Cardiac septum (tissue), 1 donor: Measurements from ENCODE around the gene TAF11L9. TPM values are rescaled to one million over a fixed set of nuclear protein-coding genes. Genes with fewer than 3 reads are reported as not detected.
"Not testable (repeated sequence)": the region's sequence is repeated elsewhere in the genome, so short reads cannot be mapped to it uniquely, and the experiment has no call there.

Source experiments
- DNase-seq: peaks from one replicate; pipeline ENCODE4 v3.0.0-alpha.2; 2020; ENCODE audit warnings: low spot score
- intact Hi-C: fragments of 100-400 bp; cut with DNase I; formaldehyde crosslinking; loops from one replicate; pipeline ENCODE4 v1.14.0; 2022
- long read RNA-seq: library from polyadenylated mRNA; unstranded; transcript quantifications from one replicate; pipeline ENCODE4 v2.0.0, GENCODE V29; 2021
- total RNA-seq: library from RNA; stranded (reverse); fragmentation: NEBNext Ultra II Directional; extraction: Animal tissue kit (Norgen Biotek cat#: 25700); gene quantifications from one replicate; pipeline ENCODE4 v1.2.1, GENCODE V29; 2021
- donor health status: DM: no; HTN: no; CAD: no.

TAF11L9 gene
- not detected for total RNA-seq
- long read RNA-seq = 0 reads

- DNase-seq, intact Hi-C loops: not testable (repeated sequence)
Measured at GRCh38 chr5:17594255-17594654, at the start of gene TAF11L9. TSS of gene TAF11L9 (minus strand) at chr5:17594394.

GRCh38 chr5:17634160-17634559, 40.0 kb upstream of the TAF11L9 start, which contains the start of gene TAF11L14:
TSS of gene TAF11L14 (plus strand) at chr5:17634460.
- DNase-seq = no peak
- intact Hi-C loops = no loop called here

GRCh38 chr5:17631788-17632187, 37.6 kb upstream of the TAF11L9 start, which contains the start of gene TAF11L13:
TSS of gene TAF11L13 (plus strand) at chr5:17632088.
- DNase-seq, intact Hi-C loops: not testable (repeated sequence)

GRCh38 chr5:17625686-17626085, 31.5 kb upstream of the TAF11L9 start:
- intact Hi-C loops = no loop called here
- no peak for DNase-seq

- intact Hi-C loops = no loop called here
- no peak for DNase-seq
Measured at GRCh38 chr5:17620627-17621026, 26.4 kb upstream of the TAF11L9 start.

- no peak for DNase-seq
- intact Hi-C loops = no loop called here
Measured at GRCh38 chr5:17619354-17619753, 25.2 kb upstream of the TAF11L9 start.

- intact Hi-C loops = no loop called here
- DNase-seq = no peak
Measured at GRCh38 chr5:17614872-17615605, 20.8 kb upstream of the TAF11L9 start.

GRCh38 chr5:17610092-17610491, 15.9 kb upstream of the TAF11L9 start, which contains the start of gene TAF11L12:
TSS of gene TAF11L12 (plus strand) at chr5:17610392.
- DNase-seq, intact Hi-C loops: not testable (repeated sequence)

- intact Hi-C loops = not testable (repeated sequence)
Measured at GRCh38 chr5:17607461-17607860, 13.3 kb upstream of the TAF11L9 start.

GRCh38 chr5:17604951-17605350, 10.8 kb upstream of the TAF11L9 start:
- intact Hi-C loops = no loop called here
- no peak for DNase-seq

More at GRCh38 chr5:17607461-17607860, 13.3 kb upstream of the TAF11L9 start:
- not testable (repeated sequence) for DNase-seq

- intact Hi-C loops, DNase-seq: not testable (repeated sequence)
Measured at GRCh38 chr5:17603880-17604279, 9.7 kb upstream of the TAF11L9 start, which contains the start of gene TAF11L11. TSS of gene TAF11L11 (plus strand) at chr5:17604183.

GRCh38 chr5:17597728-17598127, 3.5 kb upstream of the TAF11L9 start, which contains the start of gene TAF11L10:
TSS of gene TAF11L10 (minus strand) at chr5:17597828.
- DNase-seq = not testable (repeated sequence)

GRCh38 chr5:17590860-17591259, 3.3 kb downstream of the TAF11L9 start, which contains the start of gene TAF11L8:
TSS of gene TAF11L8 (minus strand) at chr5:17590960.
- intact Hi-C loops, DNase-seq: not testable (repeated sequence)

More at GRCh38 chr5:17597728-17598127, 3.5 kb upstream of the TAF11L9 start, which contains the start of gene TAF11L10:
- intact Hi-C loops = not testable (repeated sequence)

GRCh38 chr5:17585658-17586057, 8.5 kb downstream of the TAF11L9 start, which contains the start of gene TAF11L7:
TSS of gene TAF11L7 (minus strand) at chr5:17585758.
- intact Hi-C loops, DNase-seq: not testable (repeated sequence)

Other genes with a start within 250 kb of the TAF11L9 start
- not detected for gene TAF11L2, start 96.2 kb downstream of the TAF11L9 start, total RNA-seq
- not detected for gene TAF11L3, start 76.0 kb downstream of the TAF11L9 start, total RNA-seq
- gene TAF11L4, start 72.6 kb downstream of the TAF11L9 start, total RNA-seq = not detected
- gene TAF11L5, start 69.2 kb downstream of the TAF11L9 start, total RNA-seq = not detected
- not detected for gene TAF11L6, start 65.7 kb downstream of the TAF11L9 start, total RNA-seq
- not detected for gene TAF11L7, start 8.6 kb downstream of the TAF11L9 start, total RNA-seq
- gene TAF11L8, start 3.4 kb downstream of the TAF11L9 start, total RNA-seq = not detected
- gene TAF11L10, start 3.4 kb upstream of the TAF11L9 start, total RNA-seq = not detected
- not detected for gene TAF11L11, start 9.8 kb upstream of the TAF11L9 start, total RNA-seq
- not detected for gene TAF11L12, start 16.0 kb upstream of the TAF11L9 start, total RNA-seq
- not detected for gene TAF11L13, start 37.7 kb upstream of the TAF11L9 start, total RNA-seq
- gene TAF11L14, start 40.1 kb upstream of the TAF11L9 start, total RNA-seq = not detected